Measurements from ENCODE around the gene SEL1L2. TPM values are rescaled to one million over a fixed set of nuclear protein-coding genes. Genes with fewer than 3 reads are reported as not detected.

SEL1L2 gene
- total RNA-seq, 2 experiments from 2014 or later, result not detected

DNA sequence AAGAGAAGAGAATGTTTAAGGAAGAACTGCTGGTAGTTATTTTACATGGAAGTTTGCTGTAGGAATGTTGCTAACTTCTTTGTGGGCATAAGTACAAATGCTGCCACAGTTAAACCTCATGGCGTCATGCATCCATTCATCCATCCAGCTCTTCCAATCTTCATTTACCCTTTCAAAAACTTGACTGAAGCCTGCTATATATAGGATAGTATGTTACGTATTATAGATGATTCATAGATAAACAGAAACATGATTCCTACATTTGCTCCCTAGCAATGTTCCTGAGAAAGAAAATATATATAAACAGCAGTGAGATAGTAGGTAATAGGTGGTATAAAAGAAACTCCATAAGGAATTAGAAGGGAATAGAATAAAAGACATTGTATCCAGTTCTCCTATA, 111.8 kb downstream of the SEL1L2 start:
- H3K9me3 ChIP-seq (ENCODE audit: control insufficient read depth in 1 of 2, insufficient read depth in 1 of 2, low read length in 2 of 2), result peaks cover 0 to 6% of the 10 kb centered on the region in 2 experiments
- H3K9me3 Mint-ChIP-seq, result no peaks in the 10 kb centered on the region
- TF ChIP-seq, protein P1, sequence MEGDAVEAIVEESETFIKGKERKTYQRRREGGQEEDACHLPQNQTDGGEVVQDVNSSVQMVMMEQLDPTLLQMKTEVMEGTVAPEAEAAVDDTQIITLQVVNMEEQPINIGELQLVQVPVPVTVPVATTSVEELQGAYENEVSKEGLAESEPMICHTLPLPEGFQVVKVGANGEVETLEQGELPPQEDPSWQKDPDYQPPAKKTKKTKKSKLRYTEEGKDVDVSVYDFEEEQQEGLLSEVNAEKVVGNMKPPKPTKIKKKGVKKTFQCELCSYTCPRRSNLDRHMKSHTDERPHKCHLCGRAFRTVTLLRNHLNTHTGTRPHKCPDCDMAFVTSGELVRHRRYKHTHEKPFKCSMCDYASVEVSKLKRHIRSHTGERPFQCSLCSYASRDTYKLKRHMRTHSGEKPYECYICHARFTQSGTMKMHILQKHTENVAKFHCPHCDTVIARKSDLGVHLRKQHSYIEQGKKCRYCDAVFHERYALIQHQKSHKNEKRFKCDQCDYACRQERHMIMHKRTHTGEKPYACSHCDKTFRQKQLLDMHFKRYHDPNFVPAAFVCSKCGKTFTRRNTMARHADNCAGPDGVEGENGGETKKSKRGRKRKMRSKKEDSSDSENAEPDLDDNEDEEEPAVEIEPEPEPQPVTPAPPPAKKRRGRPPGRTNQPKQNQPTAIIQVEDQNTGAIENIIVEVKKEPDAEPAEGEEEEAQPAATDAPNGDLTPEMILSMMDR (IDR thresholded peaks at IDR 0.05), result no peak
- H3K4me1 ChIP-seq (ENCODE audit: insufficient read depth, low read length), result no peaks in the 10 kb centered on the region
- H3K36me3 Mint-ChIP-seq (ENCODE audit: low read depth), result no peaks in the 10 kb centered on the region
- no peaks in the 10 kb centered on the region for H3K27me3 ChIP-seq (ENCODE audit: control insufficient read depth in 1 of 2, insufficient read depth in 2 of 2, low read length in 2 of 2)
- no peak overlapping the region for H3K27ac Mint-ChIP-seq
- intact Hi-C loops (cut with DNase I, micrococcal nuclease), result no loop called here
- H3K4me3 Mint-ChIP-seq, result no peak overlapping the region
- peaks cover 8% of the 10 kb centered on the region for H3K27me3 Mint-ChIP-seq
- no peak overlapping the region for H3K27ac ChIP-seq (ENCODE audit: low read depth in 1 of 2, low read length in 2 of 2)
- DNase-seq (no peak), ATAC-seq (ENCODE audit: poor library complexity) (no peak)
- POLR2A ChIA-PET, result no interaction called here
- CTCF ChIA-PET, result no interaction called here
- no peaks in the 10 kb centered on the region for H3K4me1 Mint-ChIP-seq (ENCODE audit: low read depth)
- no peaks in the 10 kb centered on the region for H3K36me3 ChIP-seq (ENCODE audit: insufficient read depth, low read length)
- H3K4me3 ChIP-seq (ENCODE audit: low read length), result no peak overlapping the region

DNA sequence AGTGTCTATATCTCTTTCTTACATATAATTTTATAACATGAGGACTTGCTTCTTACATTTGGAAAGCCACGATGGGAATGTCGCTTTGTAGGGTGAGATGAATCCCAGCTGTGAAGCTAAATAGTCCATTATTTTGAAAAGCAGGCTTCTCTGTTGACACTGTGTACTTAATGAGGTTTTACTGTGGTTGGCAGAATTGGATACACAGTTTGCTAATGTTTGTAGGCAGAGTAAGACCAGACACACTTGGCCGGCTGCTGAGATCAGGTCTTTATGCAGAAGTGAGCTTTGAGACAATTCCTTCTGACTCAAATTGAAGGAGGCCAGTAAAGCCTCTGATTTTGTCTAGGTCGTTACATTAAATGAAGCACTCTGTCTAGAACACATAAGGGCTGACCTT, 112.6 kb downstream of the SEL1L2 start:
- no peak for DNase-seq
- no peak overlapping the region for H3K4me3 Mint-ChIP-seq
- no peak for ATAC-seq (ENCODE audit: poor library complexity)
- H3K36me3 Mint-ChIP-seq (ENCODE audit: low read depth), result no peaks in the 10 kb centered on the region
- TF ChIP-seq, protein P1 (IDR thresholded peaks at IDR 0.05), result no peak
- Histone ChIP-seq H3K9me3 (ENCODE audit: control insufficient read depth in 1 of 2, insufficient read depth in 1 of 2, low read length in 2 of 2) (peaks cover 0 to 4% of the 10 kb centered on the region in 2 experiments), H3K27ac (ENCODE audit: low read depth in 1 of 2, low read length in 2 of 2) (no peak overlapping the region), H3K27me3 (ENCODE audit: control insufficient read depth in 1 of 2, insufficient read depth in 2 of 2, low read length in 2 of 2) (no peaks in the 10 kb centered on the region), H3K4me3 (ENCODE audit: low read length) (no peak overlapping the region), H3K36me3 (ENCODE audit: insufficient read depth, low read length) (no peaks in the 10 kb centered on the region), H3K4me1 (ENCODE audit: insufficient read depth, low read length) (no peaks in the 10 kb centered on the region)
- peaks cover 8% of the 10 kb centered on the region for H3K27me3 Mint-ChIP-seq
- H3K4me1 Mint-ChIP-seq (ENCODE audit: low read depth), result no peaks in the 10 kb centered on the region
- POLR2A ChIA-PET, result no interaction called here
- no peaks in the 10 kb centered on the region for H3K9me3 Mint-ChIP-seq
- intact Hi-C loops (cut with DNase I, micrococcal nuclease), result no loop called here
- H3K27ac Mint-ChIP-seq, result no peak overlapping the region
- CTCF ChIA-PET, result no interaction called here

DNA sequence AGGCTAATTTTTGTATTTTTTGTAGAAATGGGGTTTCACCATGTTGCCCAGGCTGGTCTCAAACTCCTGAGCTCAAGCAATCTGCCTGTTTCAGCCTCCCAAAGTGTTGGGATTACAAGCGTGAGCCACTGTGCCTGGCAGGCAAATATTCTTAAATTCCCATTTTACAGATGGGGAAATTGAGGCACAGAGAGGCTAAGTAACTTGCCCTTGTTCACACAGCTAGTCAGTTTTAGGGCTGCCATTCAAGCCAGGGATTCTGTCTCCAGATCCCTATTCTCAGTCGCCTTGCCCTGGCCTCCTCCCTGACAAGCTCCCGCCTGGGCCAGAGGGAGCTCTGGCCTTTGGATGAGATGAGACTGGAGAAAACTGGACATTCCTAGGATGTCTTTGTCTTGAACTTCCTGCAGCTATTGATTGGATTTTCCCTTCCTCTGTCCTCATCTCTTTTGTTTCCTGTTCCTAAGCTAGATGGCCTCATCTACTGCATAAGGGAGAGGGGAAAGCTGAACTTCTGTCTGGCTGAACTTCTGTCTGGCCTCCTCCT, 115.1 kb downstream of the SEL1L2 start:
- H3K4me1 Mint-ChIP-seq (ENCODE audit: low read depth), result no peaks in the 10 kb centered on the region

More for the DNA sequence above, 115.1 kb downstream of the SEL1L2 start:
- Histone ChIP-seq H3K27ac (ENCODE audit: low read depth in 1 of 2, low read length in 2 of 2) (no peak overlapping the region), H3K4me1 (ENCODE audit: insufficient read depth, low read length) (no peaks in the 10 kb centered on the region), H3K4me3 (ENCODE audit: low read length) (no peak overlapping the region), H3K9me3 (ENCODE audit: control insufficient read depth in 1 of 2, insufficient read depth in 1 of 2, low read length in 2 of 2) (peaks cover 0 to 4% of the 10 kb centered on the region in 2 experiments), H3K36me3 (ENCODE audit: insufficient read depth, low read length) (no peaks in the 10 kb centered on the region), H3K27me3 (ENCODE audit: control insufficient read depth in 1 of 2, insufficient read depth in 2 of 2, low read length in 2 of 2) (no peaks in the 10 kb centered on the region)
- Mint-ChIP-seq H3K4me3 (no peak overlapping the region), H3K36me3 (ENCODE audit: low read depth) (no peaks in the 10 kb centered on the region), H3K27ac (no peak overlapping the region), H3K9me3 (no peaks in the 10 kb centered on the region), H3K27me3 (peaks cover 12% of the 10 kb centered on the region)
- intact Hi-C loops (cut with DNase I, micrococcal nuclease), result no loop called here
- DNase-seq (no peak), ATAC-seq (ENCODE audit: poor library complexity) (no peak)
- TF ChIP-seq, protein P1 (IDR thresholded peaks at IDR 0.05), result no peak
- CTCF ChIA-PET, result no interaction called here
- POLR2A ChIA-PET, result no interaction called here
